RWPE2 (cell line): ENCODE data around the gene OR52E1.
"Not testable (repeated sequence)": the region's sequence is repeated elsewhere in the genome, so short reads cannot be mapped to it uniquely, and the experiment has no call there.

ENCODE experiments used
- ATAC-seq: fragments of 200-7000 bp; cut with Tn5 transposase; 3 replicates; pipeline ENCODE4 v1.9.1; 2021; ENCODE audit warnings: low read depth
- DNase-seq: peaks from one replicate; pipeline ENCODE4 v3.0.0-alpha.2; 2020; ENCODE audit warnings: low spot score
- H3K27ac ChIP-seq: fragments of 450-650 bp; 2 replicates; pipeline ENCODE4 v1.5.1; 2017; ENCODE audit warnings: mild to moderate bottlenecking; ENCODE audit not compliant: poor library complexity, severe bottlenecking
- H3K27me3 ChIP-seq: fragments of 250-450 bp; sonication (Bioruptor Pico); 2 replicates; pipeline ENCODE4 v1.5.1; 2021; ENCODE audit warnings: mild to moderate bottlenecking, moderate library complexity; ENCODE audit not compliant: insufficient read depth, poor library complexity, severe bottlenecking
- H3K36me3 ChIP-seq: fragments of 250-450 bp; sonication (Bioruptor Pico); 2 replicates; pipeline ENCODE4 v1.5.1; 2020; ENCODE audit warnings: low read depth, mild to moderate bottlenecking, moderate library complexity
- H3K4me1 ChIP-seq: fragments of 250-450 bp; sonication (Bioruptor Pico); 2 replicates; pipeline ENCODE4 v1.5.1; 2021; ENCODE audit warnings: mild to moderate bottlenecking, moderate library complexity; ENCODE audit not compliant: insufficient read depth, poor library complexity, severe bottlenecking
- H3K4me3 ChIP-seq: fragments of 250-450 bp; sonication (Bioruptor Pico); 2 replicates; pipeline ENCODE4 v1.5.1; 2021; ENCODE audit warnings: mild to moderate bottlenecking, moderate library complexity; ENCODE audit not compliant: severe bottlenecking
- H3K9me3 ChIP-seq: fragments of 250-450 bp; sonication (Bioruptor Pico); 2 replicates; pipeline ENCODE4 v1.5.1; 2021; ENCODE audit warnings: mild to moderate bottlenecking, moderate library complexity; ENCODE audit not compliant: severe bottlenecking
- TF ChIP-seq, protein P1 (sequence below): fragments of 450-650 bp; IDR thresholded peaks from one replicate; pipeline ENCODE4 v1.5.1; 2017; ENCODE audit warnings: mild to moderate bottlenecking, moderate library complexity; ENCODE audit not compliant: poor library complexity, severe bottlenecking

The OR52E1 gene

DNA sequence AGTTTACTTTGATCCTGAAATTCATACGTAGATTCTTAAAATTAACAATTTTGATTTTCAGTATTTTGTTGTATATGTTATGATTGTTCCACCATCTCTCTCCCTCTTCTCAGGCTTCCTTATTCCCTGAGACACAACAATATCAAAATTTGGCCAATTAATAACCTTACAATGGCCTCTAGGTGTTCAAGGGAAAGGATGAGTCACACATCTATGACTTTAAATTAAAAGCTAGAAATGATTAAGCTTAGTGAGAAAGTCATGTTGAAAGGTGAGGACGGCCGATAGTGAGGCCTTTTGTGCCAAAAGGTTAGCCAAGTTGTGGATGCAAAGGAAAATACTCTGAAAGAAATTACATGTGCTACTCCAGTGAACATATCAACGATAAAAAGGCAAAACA lies 28.5 kb upstream of the OR52E1 start:
- no peaks in the 10 kb centered on the region for H3K4me1 ChIP-seq
- H3K27me3 ChIP-seq: no peaks in the 10 kb centered on the region
- no peaks in the 10 kb centered on the region for H3K9me3 ChIP-seq
- no peak overlapping the region for H3K4me3 ChIP-seq
- DNase-seq (no peak), ATAC-seq (no peak)
- no peaks in the 10 kb centered on the region for H3K36me3 ChIP-seq
- TF ChIP-seq, protein P1, sequence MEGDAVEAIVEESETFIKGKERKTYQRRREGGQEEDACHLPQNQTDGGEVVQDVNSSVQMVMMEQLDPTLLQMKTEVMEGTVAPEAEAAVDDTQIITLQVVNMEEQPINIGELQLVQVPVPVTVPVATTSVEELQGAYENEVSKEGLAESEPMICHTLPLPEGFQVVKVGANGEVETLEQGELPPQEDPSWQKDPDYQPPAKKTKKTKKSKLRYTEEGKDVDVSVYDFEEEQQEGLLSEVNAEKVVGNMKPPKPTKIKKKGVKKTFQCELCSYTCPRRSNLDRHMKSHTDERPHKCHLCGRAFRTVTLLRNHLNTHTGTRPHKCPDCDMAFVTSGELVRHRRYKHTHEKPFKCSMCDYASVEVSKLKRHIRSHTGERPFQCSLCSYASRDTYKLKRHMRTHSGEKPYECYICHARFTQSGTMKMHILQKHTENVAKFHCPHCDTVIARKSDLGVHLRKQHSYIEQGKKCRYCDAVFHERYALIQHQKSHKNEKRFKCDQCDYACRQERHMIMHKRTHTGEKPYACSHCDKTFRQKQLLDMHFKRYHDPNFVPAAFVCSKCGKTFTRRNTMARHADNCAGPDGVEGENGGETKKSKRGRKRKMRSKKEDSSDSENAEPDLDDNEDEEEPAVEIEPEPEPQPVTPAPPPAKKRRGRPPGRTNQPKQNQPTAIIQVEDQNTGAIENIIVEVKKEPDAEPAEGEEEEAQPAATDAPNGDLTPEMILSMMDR: no peak
- no peak overlapping the region for H3K27ac ChIP-seq

DNA sequence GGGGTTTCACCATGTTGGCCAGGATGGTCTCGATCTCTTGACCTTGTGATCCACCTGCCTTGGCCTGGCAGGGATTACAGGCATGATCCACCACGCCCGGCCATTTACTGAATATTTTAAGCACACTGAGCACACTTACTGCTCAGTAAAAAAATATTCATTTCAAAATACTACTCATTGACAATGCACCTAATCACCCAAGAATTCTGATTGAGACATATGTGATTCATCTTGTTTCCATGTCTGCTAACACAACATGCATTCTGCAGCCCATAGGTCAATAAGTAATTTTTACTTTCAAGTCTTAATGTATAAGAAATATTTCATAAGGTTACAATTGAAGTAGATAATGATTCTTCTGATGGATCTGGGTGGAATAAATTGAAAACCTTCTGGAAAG lies 27.3 kb upstream of the OR52E1 start:
- no peaks in the 10 kb centered on the region for H3K27me3 ChIP-seq
- DNase-seq: no peak

DNA sequence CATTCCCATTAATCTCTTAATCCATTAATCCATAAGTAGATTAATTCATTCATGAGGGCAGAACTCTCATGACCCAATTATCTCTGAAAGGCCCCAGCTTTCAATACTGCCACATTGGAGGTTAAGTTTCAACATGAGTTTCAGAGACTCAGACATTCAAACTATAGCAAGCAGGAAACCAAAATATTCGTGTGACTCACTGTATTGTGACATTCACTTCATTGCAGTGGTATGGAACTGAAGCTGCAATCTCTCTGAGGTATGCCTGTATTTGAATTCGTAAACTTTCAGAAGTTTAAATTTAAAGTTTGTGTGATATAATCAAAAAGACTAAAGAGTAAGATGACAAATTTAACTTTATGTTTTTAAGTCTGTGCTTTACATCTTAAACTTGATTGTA lies 26.0 kb upstream of the OR52E1 start:
- DNase-seq (no peak), ATAC-seq (peak; percentile 79; the same call in 2 of the 3 replicates)
- H3K36me3 ChIP-seq: no peaks in the 10 kb centered on the region
- no peak overlapping the region for H3K4me3 ChIP-seq
- TF ChIP-seq, protein P1: no peak
- H3K4me1 ChIP-seq: no peaks in the 10 kb centered on the region
- H3K9me3 ChIP-seq: no peaks in the 10 kb centered on the region
- no peaks in the 10 kb centered on the region for H3K27me3 ChIP-seq
- H3K27ac ChIP-seq: no peak overlapping the region

More for the DNA sequence above, 27.3 kb upstream of the OR52E1 start:
- peak; percentile 57 for ATAC-seq
- Histone ChIP-seq H3K36me3 (no peaks in the 10 kb centered on the region), H3K9me3 (no peaks in the 10 kb centered on the region), H3K4me1 (no peaks in the 10 kb centered on the region), H3K4me3 (no peak overlapping the region), H3K27ac (no peak overlapping the region)
- TF ChIP-seq, protein P1: no peak

DNA sequence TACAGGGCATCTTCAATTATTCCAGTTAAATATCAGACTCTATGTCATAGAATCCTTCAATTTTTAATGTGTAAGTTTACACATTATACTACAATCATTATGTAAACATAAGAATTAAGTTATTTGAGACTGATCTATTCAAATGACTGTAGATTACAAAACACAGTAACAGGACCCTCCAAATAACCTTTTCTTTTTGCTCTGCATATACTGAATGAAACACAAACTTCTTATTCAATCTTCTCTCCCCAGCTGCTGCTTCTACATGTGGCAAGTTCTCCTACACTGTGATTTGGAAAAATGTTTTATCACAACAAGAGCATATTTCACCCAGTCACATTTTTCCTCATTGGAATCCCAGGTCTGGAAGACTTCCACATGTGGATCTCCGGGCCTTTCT lies 23.1 kb upstream of the OR52E1 start, which contains the start of gene OR52J3:
TSS of gene OR52J3 (plus strand) at position 301 of the 400 bp plus-strand sequence. CDS start at position 301, 0 bp downstream.
- H3K9me3 ChIP-seq: no peaks in the 10 kb centered on the region
- no peak within 1 kb of the TSS for H3K4me3 ChIP-seq
- no peak within 1 kb of the TSS for H3K27ac ChIP-seq
- no peaks in the 10 kb centered on the region for H3K4me1 ChIP-seq
- ATAC-seq (no peak), DNase-seq (no peak)
- TF ChIP-seq, protein P1: no peak
- no peaks in the 10 kb centered on the region for H3K36me3 ChIP-seq
- H3K27me3 ChIP-seq: no peaks in the 10 kb centered on the region

DNA sequence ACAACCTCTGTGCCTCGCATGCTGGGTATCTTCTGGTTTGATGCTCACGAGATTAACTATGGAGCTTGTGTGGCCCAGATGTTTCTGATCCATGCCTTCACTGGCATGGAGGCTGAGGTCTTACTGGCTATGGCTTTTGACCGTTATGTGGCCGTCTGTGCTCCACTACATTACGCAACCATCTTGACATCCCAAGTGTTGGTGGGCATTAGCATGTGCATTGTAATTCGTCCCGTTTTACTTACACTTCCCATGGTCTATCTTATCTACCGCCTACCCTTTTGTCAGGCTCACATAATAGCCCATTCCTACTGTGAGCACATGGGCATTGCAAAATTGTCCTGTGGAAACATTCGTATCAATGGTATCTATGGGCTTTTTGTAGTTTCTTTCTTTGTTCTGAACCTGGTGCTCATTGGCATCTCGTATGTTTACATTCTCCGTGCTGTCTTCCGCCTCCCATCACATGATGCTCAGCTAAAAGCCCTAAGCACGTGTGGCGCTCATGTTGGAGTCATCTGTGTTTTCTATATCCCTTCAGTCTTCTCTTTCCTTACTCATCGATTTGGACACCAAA lies 22.5 kb upstream of the OR52E1 start:
- Histone ChIP-seq H3K4me1 (no peaks in the 10 kb centered on the region), H3K27ac (no peak overlapping the region), H3K27me3 (no peaks in the 10 kb centered on the region), H3K36me3 (no peaks in the 10 kb centered on the region), H3K9me3 (no peaks in the 10 kb centered on the region), H3K4me3 (no peak overlapping the region)
- ATAC-seq (no peak), DNase-seq (no peak)
- TF ChIP-seq, protein P1: no peak

DNA sequence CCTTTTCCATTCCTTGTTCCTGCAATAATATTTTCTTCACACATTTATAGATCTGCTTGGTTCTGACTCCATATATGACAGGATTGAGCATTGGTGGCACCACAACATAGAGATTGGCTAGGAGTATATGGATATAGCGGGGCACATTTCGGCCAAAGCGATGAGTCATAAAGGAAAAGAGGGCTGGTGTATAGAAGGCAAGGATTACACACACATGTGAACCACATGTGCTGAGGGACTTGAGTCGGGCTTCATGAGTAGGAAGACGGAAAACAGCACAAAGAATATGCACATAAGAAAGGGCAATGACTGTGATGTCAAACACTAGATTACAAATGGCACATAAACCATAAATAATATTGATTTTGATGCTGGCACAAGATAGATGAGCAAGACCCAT lies 10.7 kb upstream of the OR52E1 start:
- not testable (repeated sequence) for H3K4me3 ChIP-seq, H3K4me1 ChIP-seq, H3K36me3 ChIP-seq, H3K27me3 ChIP-seq, DNase-seq, ATAC-seq, H3K9me3 ChIP-seq, H3K27ac ChIP-seq
